DOHH2 (cell line): ENCODE results near the gene EVC2.

ENCODE experiments used
- CTCF ChIP-seq: fragments of 200-600 bp; sonication (generic); IDR thresholded peaks from one replicate; pipeline ENCODE4 v1.5.1; 2014; ENCODE audit warnings: antibody characterized with exemption, mild to moderate bottlenecking, low read depth, low read length; ENCODE audit not compliant: poor library complexity, severe bottlenecking
- EZH2phosphoT487 ChIP-seq: fragments of 200-600 bp; sonication (generic); IDR thresholded peaks from 2 replicates; pipeline ENCODE4 v1.6.1; 2017; ENCODE audit warnings: borderline replicate concordance, mild to moderate bottlenecking, antibody characterized with exemption, low read length, moderate library complexity, mixed read lengths

- TF ChIP-seq CTCF, result no peak
- no peak for TF ChIP-seq EZH2phosphoT487
These were observed 78.8 kb downstream of the EVC2 start for GRCh38 chr4:5629542-5629941.
